ENCODE results near the gene MYH13.

The MYH13 gene

GRCh38 chr17:10372906-10373305 is at the start of gene MYH13:
Gene MYH13 (minus strand): TSS chr17:10373006. CDS start chr17:10364530, 8,476 bp downstream.
- DNase-seq, result no peak

GRCh38 chr17:10421900-10422542 is 49.2 kb upstream of the MYH13 start, which contains the start of gene MYH8:
Gene MYH8 (minus strand): TSS chr17:10421950. CDS start chr17:10420227, 1,723 bp downstream.
- no peak for DNase-seq

- no peak for DNase-seq
Measured at GRCh38 chr17:10421211-10421610, 48.4 kb upstream of the MYH13 start.

DNA sequence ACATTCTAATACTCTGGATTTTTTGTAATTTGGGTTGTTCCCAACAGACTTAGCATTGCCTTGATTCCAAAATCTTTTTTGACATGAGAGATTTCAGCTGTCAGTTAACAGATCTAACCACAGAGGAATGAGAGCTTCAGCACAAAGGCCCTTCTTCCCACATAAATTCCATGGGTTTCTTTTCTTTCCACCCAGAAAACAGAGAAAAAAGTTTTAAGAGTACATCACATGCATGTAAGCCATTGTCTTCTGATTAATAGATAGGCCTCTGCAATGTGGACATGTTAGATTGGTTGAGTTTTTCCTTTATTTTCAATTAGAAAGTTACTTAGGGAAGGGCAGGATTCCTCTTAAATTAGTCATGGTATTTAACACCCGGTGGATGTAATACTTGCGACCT is 48.0 kb upstream of the MYH13 start:
- no peak for DNase-seq

GRCh38 chr17:10417431-10417830 is 44.6 kb upstream of the MYH13 start:
- DNase-seq, result no peak

DNA sequence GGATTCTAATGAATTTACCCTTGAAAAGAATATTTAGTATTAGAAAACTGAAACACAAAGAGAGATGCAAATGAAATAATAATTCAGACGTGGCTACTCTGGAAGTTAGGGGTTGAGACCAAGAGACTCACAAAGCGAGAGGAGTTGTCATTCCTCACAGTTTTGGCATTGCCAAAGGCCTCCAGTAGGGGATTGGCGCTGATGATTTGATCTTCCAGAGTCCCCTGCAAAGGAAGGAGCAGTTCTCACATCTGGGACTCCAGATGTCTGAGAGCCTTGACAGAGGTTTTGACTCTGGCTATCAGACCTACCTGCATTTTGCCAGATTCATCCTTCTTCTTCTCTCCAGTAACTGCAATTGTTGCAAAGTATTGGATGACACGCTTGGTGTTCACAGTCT is 42.4 kb upstream of the MYH13 start:
- no peak for DNase-seq

- DNase-seq, result no peak
Measured at GRCh38 chr17:10403589-10403988, 30.8 kb upstream of the MYH13 start.

- no peak for DNase-seq
Measured at GRCh38 chr17:10398352-10398751, 25.5 kb upstream of the MYH13 start.

DNA sequence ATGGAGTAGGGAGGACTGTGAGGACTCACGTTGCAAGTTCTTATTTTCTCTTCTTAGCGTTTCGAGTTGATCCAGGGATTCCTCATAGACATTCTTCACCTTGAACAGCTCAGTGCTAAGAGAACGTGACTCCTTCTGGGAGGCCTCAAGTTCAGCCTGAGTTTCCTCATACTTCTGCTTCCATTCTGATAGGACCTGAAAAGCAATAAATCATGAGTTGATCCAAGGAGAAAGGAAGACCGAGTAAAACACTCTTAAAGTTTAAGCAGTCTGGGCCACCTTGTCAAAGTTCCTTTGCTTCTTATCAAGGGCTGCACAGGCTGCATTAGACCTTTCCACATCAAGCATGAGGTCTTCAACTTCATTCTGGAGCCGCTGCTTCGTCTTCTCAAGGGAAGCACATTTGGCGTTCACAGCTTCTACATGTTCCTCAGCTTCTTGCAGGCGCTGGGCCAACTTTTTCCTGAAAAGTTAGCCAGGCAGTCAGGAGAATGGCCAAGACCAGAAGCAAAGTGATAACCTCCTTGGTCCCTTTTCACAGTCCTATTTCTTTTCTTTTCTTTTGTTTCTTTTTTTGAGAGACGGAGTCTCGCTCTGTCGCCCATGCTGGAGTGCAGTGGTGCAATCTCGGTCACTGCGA is 23.8 kb upstream of the MYH13 start:
- DNase-seq, result no peak

DNA sequence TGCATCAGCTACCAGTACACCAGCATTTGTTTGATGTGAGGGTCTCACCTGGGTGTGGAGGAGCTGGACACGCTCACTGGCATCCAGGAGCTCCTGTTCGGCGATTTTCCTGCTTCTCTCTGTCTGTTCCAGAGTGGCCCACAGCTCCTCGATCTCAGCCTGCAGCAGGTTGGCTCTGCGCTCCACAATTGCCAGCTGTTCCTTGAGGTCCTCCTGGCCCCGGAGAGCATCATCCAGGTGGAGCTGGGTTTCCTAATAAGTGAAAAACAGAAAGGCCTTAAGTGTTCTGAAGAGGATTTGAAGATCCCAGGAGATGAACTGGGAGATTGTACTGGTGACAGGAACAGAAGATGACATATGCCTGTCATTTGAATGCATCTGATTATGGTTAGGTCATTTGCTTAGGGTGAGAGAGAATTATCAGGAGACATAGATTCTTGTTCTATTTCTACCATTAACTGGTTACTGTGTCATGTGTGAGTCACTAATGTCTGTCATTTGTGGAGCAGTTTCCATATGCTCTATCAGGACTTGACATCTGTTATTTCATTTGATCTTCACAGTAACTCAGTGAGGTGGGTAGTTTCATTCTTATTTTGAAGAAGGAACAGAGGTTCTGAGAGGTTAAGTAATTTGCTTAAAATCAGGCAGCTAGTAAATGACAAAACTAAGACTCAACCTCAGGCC is 21.5 kb upstream of the MYH13 start:
- DNase-seq, result no peak

GRCh38 chr17:10392880-10393279 is 20.1 kb upstream of the MYH13 start:
- DNase-seq, result no peak

- no peak for DNase-seq
Measured at GRCh38 chr17:10385871-10386270, 13.1 kb upstream of the MYH13 start.

GRCh38 chr17:10384175-10384574 is 11.4 kb upstream of the MYH13 start:
- no peak for DNase-seq

- DNase-seq, result no peak
Measured at GRCh38 chr17:10380631-10381408, 8.0 kb upstream of the MYH13 start.

GRCh38 chr17:10370016-10370608 is 2.7 kb downstream of the MYH13 start:
- DNase-seq, result no peak

DNA sequence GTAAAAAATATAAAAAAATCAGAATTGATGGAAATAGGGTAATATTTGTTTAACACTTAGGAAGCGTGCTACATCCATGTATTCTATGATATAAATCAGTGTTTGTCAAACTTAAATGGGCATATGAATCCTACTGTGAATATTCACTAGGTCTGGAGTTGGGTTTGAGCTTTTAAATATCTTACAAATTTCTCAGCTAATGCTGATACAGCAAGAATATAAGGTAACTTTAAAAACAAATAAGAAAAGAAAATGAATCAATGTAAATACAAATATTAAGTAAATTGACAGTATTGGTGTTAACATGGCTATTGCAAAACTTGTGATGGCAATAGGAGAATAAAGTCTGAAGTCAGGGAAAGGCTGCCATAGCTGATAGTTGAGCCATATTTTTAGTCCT is 3.6 kb downstream of the MYH13 start:
- DNase-seq, result no peak

DNA sequence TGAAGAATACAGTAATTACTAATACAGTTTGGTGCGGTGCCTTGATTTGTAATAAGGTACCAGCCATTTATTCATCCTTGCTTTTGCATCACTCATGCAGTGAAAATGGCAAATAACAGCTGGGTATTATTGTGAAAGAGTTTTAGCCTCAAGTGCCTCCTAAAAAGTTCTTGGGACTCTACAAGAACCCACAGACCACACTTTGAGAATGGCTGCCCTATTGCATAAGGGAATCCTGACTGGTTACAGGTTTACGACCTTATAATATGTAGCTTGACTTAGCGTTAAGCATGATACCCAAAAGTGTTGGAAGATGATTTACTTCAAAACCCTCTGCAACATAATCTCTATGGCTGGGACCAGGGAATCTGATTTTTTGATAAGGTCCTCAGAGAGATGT is 4.2 kb downstream of the MYH13 start:
- no peak for DNase-seq

DNA sequence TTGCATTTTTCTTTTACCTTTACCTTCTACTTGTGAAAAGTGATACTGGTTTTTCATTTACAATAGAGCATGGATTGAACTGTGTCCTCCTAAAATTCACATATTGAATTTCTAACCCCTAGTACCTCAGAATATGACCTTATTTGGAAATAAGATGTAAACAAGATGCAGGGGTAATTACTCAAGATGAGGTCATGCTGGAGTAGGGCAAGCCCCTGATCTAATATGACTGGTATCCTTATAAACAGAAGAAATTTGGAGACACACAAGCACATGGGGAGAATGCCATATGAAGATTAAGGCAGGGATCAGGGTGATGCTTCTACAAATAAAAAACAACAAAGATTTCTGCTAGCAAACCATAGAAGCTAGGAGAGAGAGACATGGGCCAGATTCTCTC is 12.2 kb downstream of the MYH13 start:
- DNase-seq, result no peak

DNA sequence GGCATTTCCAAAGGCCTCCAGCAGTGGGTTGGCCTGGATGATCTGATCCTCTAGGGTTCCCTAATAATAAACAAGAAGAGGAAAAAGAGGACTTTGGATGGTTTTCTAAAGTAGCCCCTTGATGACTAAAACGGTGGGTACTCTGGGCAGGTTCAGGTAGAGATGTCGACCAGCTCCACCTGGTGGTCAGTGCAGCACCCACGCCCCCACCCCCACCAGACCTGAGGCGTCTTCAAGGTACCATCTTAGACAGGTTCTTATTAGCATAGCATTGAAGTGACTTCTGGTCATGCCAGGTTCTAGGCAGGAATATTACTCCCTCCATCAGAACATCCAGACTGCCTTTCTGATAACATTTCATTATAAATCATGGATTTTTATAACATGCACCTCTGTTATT is 15.0 kb downstream of the MYH13 start:
- DNase-seq, result no peak

DNA sequence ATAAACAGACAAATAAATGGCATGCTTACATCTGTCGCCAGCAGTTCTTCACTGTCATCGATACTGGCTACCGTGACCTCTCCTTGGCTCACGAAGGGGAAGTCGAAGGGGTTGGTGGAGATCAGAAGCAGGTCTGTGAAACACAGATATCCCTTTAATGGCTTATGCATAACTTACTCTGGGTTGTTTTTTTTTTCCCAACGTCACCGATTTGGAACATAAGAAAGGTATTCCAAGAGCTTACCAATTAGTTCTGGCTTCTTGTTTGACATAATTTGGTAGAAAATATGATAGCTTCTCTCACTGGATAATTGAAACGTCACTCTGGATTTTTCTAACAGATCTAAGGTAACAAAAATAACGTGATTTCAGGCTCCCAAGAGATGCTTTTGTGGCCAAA is 18.2 kb downstream of the MYH13 start:
- DNase-seq, result no peak

GRCh38 chr17:10352893-10353292 is 19.9 kb downstream of the MYH13 start:
- no peak for DNase-seq

DNA sequence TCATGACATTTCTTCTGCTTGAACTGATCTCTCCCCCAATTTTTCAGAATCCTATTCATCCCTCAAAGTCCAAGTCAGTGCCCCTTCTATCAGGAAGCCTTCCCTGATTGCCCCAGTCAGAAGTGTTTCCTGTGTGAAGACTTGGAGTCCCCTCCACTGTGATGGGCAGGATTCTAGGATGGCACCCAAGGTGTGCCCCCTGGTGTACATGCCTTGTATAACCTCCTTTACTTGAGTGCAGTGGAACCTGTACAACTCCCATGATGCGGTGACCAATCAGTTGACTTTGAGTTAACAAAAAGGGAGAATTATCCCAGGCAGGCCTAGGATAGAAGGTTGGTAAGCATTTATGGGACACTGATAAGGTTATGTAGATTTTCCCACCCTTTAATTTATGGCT is 23.4 kb downstream of the MYH13 start:
- DNase-seq, result no peak

DNA sequence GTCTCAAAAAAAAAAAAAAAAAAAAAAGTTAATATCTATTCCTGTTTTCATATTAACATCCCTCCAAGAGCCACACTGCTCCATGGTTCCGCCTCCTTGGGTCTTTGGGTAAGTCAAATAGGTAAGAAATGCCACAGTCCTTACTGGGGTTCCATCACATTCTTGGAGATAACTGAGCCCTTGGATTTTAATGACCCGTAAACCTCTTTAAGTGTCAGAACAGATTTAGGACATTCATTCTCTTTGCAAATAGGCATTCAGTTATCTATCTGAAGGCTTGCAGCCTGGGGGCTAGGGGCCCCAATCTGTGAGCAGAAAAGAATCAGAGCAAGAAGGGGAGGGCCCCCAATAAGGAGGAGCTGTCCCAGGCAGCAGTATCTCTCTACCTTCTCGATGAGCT is 28.0 kb downstream of the MYH13 start:
- DNase-seq, result no peak

All from NCI-H446 treated with DMSO at 0.1 percent for 48 hours (cell line).